Measurements from ENCODE around the gene ROPN1. TPM values are rescaled to one million over a fixed set of nuclear protein-coding genes. Genes with fewer than 3 reads are reported as not detected.

ROPN1 gene
- total RNA-seq, 1 donor from 2014 or later, result not detected

DNA sequence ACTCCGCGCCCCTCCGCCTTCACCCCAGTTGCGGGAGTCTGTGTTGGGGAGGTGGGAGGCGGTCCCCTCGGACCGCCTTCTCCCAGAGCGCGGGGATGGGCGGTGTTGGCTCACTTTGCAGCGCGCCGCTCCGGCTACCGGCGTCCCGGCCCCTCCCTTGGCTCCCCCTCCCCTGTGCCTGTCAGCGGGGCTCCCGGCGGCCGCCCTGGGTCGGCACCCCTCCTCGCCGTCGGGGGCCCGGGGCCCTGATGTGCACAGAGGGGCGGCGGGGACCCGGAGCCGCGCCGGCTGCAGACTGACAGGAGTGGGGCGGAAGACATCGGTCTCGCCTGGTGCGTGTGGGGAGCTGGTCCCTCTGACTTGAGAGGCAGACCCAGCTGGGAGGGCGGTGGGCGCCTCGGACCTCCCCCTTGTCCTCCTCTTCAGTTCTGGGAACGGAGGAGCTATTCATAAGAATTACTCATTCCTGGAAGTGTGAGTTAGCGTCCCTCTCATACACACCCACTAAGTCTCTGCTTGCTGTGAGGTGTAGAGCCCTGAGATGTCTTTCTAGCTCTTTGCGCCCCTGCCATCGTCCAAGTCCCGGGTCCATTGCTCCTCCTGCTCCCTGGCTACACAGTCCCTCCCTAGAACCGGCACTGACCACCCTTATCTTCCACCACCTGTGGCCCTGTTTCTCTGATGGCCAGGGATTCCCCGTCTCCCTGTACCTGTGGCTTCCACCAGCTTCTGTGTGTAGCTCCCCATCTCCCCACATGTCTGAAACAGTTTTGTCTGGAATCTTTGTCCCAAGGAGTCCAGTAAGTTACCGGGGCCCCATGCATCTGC, 42.3 kb upstream of the ROPN1 start:
- Histone ChIP-seq H3K36me3 (no peaks in the 10 kb centered on the region), H3K9me3 (no peaks in the 10 kb centered on the region), H3K4me3 (peak overlapping the region; percentile 66 to 78), H3K27me3 (no peaks in the 10 kb centered on the region), H3K4me1 (peaks cover 15% of the 10 kb centered on the region), H3K27ac (peak overlapping the region; percentile 71)
- intact Hi-C loops (cut with DNase I), result no loop called here
- DNase-seq (ENCODE audit: extremely low spot score in 2 of 2), result no peak
- TF ChIP-seq, protein P1, sequence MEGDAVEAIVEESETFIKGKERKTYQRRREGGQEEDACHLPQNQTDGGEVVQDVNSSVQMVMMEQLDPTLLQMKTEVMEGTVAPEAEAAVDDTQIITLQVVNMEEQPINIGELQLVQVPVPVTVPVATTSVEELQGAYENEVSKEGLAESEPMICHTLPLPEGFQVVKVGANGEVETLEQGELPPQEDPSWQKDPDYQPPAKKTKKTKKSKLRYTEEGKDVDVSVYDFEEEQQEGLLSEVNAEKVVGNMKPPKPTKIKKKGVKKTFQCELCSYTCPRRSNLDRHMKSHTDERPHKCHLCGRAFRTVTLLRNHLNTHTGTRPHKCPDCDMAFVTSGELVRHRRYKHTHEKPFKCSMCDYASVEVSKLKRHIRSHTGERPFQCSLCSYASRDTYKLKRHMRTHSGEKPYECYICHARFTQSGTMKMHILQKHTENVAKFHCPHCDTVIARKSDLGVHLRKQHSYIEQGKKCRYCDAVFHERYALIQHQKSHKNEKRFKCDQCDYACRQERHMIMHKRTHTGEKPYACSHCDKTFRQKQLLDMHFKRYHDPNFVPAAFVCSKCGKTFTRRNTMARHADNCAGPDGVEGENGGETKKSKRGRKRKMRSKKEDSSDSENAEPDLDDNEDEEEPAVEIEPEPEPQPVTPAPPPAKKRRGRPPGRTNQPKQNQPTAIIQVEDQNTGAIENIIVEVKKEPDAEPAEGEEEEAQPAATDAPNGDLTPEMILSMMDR (IDR thresholded peaks at IDR 0.05), result no peak
- TF ChIP-seq POLR2A (IDR thresholded peaks at IDR 0.05) (no peak), POLR2AphosphoS5 (IDR thresholded peaks at IDR 0.05; ENCODE audit: insufficient read depth in 1 of 2, low read depth in 1 of 2) (no peak)

DNA sequence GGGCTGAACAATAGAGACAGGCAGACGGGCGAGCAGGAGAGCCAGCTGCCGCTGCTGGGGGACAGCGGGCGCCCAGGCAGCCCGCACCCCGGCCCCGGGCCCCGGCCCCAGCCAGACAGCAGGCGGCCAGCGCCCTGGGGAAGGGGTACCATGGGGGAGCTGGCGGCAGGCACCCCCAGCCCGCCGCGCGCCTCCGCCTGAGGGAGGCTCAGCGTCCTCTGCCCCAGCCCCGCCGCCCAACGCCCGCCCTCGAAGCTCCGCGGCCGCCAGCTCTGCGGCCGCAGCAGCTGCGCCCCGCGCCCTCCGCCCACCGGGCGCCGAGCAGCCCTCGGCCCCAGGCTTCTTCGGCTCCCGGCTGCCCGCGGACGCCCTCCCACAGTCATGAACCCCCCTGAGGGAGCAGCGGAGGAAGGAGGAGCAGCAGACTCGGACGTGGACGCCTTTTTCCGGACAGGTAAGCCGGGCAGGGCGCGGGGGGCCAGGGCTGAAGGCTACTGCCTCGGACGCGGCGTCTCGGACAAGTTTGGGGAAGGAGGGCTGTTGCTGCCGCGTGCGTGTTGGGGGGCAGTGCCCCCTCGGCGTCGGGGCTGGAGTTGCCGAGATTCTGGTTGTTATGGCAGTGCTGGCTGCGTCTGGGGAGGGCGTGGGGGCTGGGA, 41.6 kb upstream of the ROPN1 start, which contains the start of gene KALRN:
Gene KALRN (plus strand): TSS at position 10 of the 656 bp plus-strand sequence.
- TF ChIP-seq POLR2AphosphoS5 (IDR thresholded peaks at IDR 0.05; ENCODE audit: insufficient read depth in 1 of 2, low read depth in 1 of 2) (no peak), POLR2A (IDR thresholded peaks at IDR 0.05) (no peak)
- TF ChIP-seq, protein P1 (IDR thresholded peaks at IDR 0.05), result no peak
- peak within 1 kb of the TSS; percentile 71 for H3K27ac ChIP-seq
- H3K36me3 ChIP-seq, result no peaks in the 10 kb centered on the region
- no peaks in the 10 kb centered on the region for H3K27me3 ChIP-seq
- intact Hi-C loops (cut with DNase I), result loop anchor here (2.0 kb wide), 1 partner anchor 239 kb away; no protein-coding TSS in a partner anchor
- H3K4me1 ChIP-seq, result peaks cover 15% of the 10 kb centered on the region
- H3K9me3 ChIP-seq, result no peaks in the 10 kb centered on the region
- DNase-seq (ENCODE audit: extremely low spot score in 2 of 2), result no peak
- peak within 1 kb of the TSS; percentile 66 to 78 for H3K4me3 ChIP-seq

DNA sequence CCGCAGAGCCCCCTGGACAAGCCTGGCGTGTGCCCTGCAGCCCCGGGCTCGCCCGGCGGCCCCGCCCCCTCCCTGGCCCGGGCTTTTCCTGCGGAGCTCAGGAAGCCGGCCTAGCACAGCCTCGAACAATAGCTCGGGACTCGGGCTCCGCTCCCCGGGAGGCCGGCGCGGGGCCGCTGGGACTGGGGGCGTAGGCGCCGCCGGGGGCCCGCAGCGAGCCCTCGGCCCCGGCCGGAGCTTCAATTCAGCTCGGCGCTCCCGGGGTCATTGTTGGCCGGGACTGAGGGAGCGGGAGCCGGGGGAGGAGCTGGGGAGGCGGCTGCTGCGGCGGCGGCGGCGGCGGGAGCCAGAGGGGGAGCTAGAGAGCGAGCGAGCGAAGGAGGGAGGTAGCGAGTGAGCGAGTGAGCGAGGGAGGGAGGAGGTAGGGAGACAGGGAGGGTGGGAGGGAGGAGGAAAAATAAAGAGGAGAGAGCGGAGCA, 41.0 kb upstream of the ROPN1 start:
- intact Hi-C loops (cut with DNase I), result loop anchor here (1.0 to 2.0 kb wide), 2 partner anchors 216 to 240 kb away; no protein-coding TSS in a partner anchor
- H3K27me3 ChIP-seq, result no peaks in the 10 kb centered on the region
- TF ChIP-seq POLR2A (IDR thresholded peaks at IDR 0.05) (no peak), POLR2AphosphoS5 (IDR thresholded peaks at IDR 0.05; ENCODE audit: insufficient read depth in 1 of 2, low read depth in 1 of 2) (no peak)
- TF ChIP-seq, protein P1 (IDR thresholded peaks at IDR 0.05), result peak in 2 of 3 experiments; percentile 37 to 67

DNA sequence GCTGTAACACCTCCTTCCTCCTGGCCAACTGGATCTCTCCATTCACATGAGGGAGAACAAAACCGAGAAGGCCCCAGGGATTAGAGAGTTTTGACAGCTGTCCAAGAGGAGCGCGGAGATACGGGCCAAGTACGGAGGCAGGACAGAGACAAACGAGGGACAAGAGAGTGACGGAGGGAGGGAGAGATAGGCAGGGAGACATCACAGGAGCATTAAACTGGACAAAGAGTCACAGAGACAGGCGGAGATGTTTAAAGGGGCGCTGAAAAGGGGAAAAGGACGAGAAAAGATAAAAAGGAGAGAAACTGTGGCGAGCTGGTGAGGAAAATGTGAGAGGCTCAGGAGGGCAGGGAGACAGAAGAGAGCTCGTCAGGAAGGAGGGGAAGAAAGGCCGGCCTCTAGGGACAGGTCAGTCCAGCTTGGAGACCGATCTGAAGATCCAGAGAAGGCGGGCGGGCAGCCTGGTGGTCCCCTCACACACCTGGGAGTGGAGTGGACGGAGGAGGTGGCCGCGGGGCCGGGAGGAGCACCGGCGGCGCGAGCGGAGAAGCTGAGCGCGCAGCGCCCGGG, 40.5 kb upstream of the ROPN1 start:
- Histone ChIP-seq H3K27me3 (no peaks in the 10 kb centered on the region), H3K4me1 (peaks cover 15% of the 10 kb centered on the region), H3K9me3 (no peaks in the 10 kb centered on the region), H3K36me3 (no peaks in the 10 kb centered on the region), H3K27ac (peak overlapping the region; percentile 71), H3K4me3 (peak overlapping the region; percentile 66 to 78)
- TF ChIP-seq POLR2A (IDR thresholded peaks at IDR 0.05), result no peak
- no peak for TF ChIP-seq POLR2AphosphoS5 (IDR thresholded peaks at IDR 0.05; ENCODE audit: insufficient read depth in 1 of 2, low read depth in 1 of 2)
- TF ChIP-seq, protein P1 (IDR thresholded peaks at IDR 0.05), result no peak
- DNase-seq (ENCODE audit: extremely low spot score in 2 of 2), result no peak
- intact Hi-C loops (cut with DNase I), result loop anchor here (1.0 to 2.0 kb wide), 2 partner anchors 217 to 240 kb away; no protein-coding TSS in a partner anchor

More for the DNA sequence above, 41.0 kb upstream of the ROPN1 start:
- Histone ChIP-seq H3K4me3 (peak overlapping the region; percentile 66 to 78), H3K36me3 (no peaks in the 10 kb centered on the region), H3K27ac (peak overlapping the region; percentile 71), H3K4me1 (peaks cover 15% of the 10 kb centered on the region), H3K9me3 (no peaks in the 10 kb centered on the region)
- no peak for DNase-seq (ENCODE audit: extremely low spot score in 2 of 2)

Measured in vagina (tissue), 2 donors.